Caco-2 (cell line): ENCODE measurements around the gene THEMIS2. TPM values are rescaled to one million over a fixed set of nuclear protein-coding genes. Genes with fewer than 3 reads are reported as not detected.

ENCODE experiments used
- BruUV-seq: library from RNA; stranded (reverse); fragments of 400-500 nt; replicated peaks from 2 replicates; lab custom pipeline; 2021; lab: Mats Ljungman, UMichigan
- CTCF ChIA-PET: fragments of 300-600 bp; sonication (Branson Sonifier 250); formaldehyde crosslinking; loops from one replicate; lab custom pipeline; 2022; ENCODE audit warnings: antibody characterized with exemption; lab: Charles Lee
- POLR2A ChIA-PET: fragments of 300-600 bp; sonication (Branson Sonifier 250); formaldehyde crosslinking; loops from one replicate; lab custom pipeline; 2022; ENCODE audit warnings: antibody characterized with exemption; lab: Charles Lee
- DNase-seq, 2 experiments: peaks; one replicate each; pipeline versions ENCODE4 v3.0.0 to v3.0.0-alpha.2; 2020 to 2022
- H3K27me3 ChIP-seq: replicated peaks from 2 replicates; pipeline ENCODE4 v1.6.0; 2011; ENCODE audit warnings: low read length; ENCODE audit not compliant: control insufficient read depth, insufficient read depth
- H3K36me3 ChIP-seq: 2 replicates; pipeline ENCODE4 v1.5.1; 2011; ENCODE audit warnings: low read length; ENCODE audit not compliant: control insufficient read depth, insufficient read depth
- H3K4me1 ChIP-seq: fragments of 250-450 bp; sonication (Bioruptor Pico); 2 replicates; pipeline ENCODE4 v1.5.1; 2020; ENCODE audit warnings: mild to moderate bottlenecking
- H3K4me3 ChIP-seq: 2 replicates; pipeline ENCODE4 v1.5.1; 2011; ENCODE audit warnings: low read depth, mild to moderate bottlenecking, control low read depth, low read length
- H3K9me3 ChIP-seq: fragments of 250-450 bp; sonication (Bioruptor Pico); 2 replicates; pipeline ENCODE4 v1.5.1; 2020; ENCODE audit warnings: mild to moderate bottlenecking, moderate library complexity
- H3K27ac Mint-ChIP-seq: one replicate; pipeline ENCODE4 v1.8.0; 2022; ENCODE audit warnings: mixed read lengths; ENCODE audit not compliant: unreplicated experiment
- H3K27me3 Mint-ChIP-seq: one replicate; pipeline ENCODE4 v1.8.0; 2022; ENCODE audit warnings: mixed read lengths; ENCODE audit not compliant: insufficient read depth, unreplicated experiment
- H3K36me3 Mint-ChIP-seq: one replicate; pipeline ENCODE4 v1.8.0; 2022; ENCODE audit warnings: mild to moderate bottlenecking, mixed read lengths; ENCODE audit not compliant: insufficient read depth, unreplicated experiment
- H3K4me1 Mint-ChIP-seq: one replicate; pipeline ENCODE4 v1.8.0; 2022; ENCODE audit warnings: low read depth, mixed read lengths; ENCODE audit not compliant: unreplicated experiment
- H3K4me3 Mint-ChIP-seq: one replicate; pipeline ENCODE4 v1.8.0; 2022; ENCODE audit warnings: mild to moderate bottlenecking, moderate library complexity, mixed read lengths; ENCODE audit not compliant: unreplicated experiment
- H3K9me3 Mint-ChIP-seq: one replicate; pipeline ENCODE4 v1.8.0; 2022; ENCODE audit warnings: mixed read lengths; ENCODE audit not compliant: unreplicated experiment
- CTCF ChIP-seq, 2 experiments: fragments of 200-600 bp in 1 of 2; IDR thresholded peaks; 1 replicate in 1 of 2; 2 replicates in 1 of 2; pipeline versions ENCODE4 v1.5.1 to v1.8.0; 2011 to 2022; ENCODE audit warnings: antibody characterized with exemption in 1 of 2, control low read depth in 1 of 2, inconsistent platforms in 1 of 2, low read depth in 1 of 2, low read length in 1 of 2, mild to moderate bottlenecking in 1 of 2, moderate library complexity in 1 of 2; ENCODE audit not compliant: insufficient read depth in 1 of 2, severe bottlenecking in 1 of 2, unreplicated experiment in 1 of 2
- intact Hi-C: fragments of 100-400 bp; cut with micrococcal nuclease; formaldehyde crosslinking; loops from one replicate; pipeline ENCODE4 v1.10.0; 2022; ENCODE audit not compliant: unreplicated experiment
- total RNA-seq: library from RNA; stranded (reverse); gene quantifications from 2 replicates; pipeline ENCODE4 v1.2.3, GENCODE V29; 2022

Gene THEMIS2
- total RNA-seq, 1 experiment from 2014 or later, result 0.59 TPM

DNA sequence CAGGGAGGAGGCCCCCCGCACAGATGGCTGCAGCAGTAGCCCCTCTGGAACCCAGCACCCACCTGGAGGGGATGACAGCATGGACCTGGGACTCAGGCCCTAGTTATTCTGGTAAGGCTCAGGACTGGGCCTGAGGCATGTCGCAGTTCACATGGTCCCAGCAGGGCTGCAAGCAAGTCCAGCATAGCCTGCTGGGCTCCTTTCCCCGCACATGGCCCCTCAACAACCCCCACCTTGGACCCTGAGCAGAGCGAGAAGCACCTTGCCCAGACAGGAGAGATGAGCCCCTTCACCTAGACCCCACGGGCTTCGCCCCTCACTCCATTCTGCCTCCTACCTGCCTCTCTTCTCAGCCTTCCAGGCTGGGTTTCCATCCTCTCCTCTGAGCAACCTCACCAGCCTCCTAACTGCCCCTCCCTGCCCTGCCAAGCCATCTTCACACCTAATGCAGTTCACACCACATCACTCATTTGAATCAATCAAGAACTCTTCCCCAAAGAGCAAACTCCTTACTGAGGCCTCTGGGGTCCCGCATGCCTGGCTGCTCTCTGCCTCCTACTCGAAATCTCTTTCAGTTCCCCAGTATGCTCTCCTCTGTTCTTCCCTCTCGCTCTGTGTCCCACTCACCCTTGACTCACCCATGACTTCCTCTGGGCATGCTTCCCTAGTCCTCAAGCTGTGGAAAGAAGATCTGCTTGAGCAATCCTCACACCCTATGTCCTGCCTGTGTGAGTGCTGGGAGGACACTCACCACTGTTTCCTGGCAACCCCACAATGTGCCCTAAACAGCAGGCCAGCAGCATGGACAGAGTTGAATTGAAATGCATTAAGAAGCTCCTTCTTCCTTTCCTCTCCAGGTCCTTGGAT is 9.4 kb upstream of the THEMIS2 start:
- H3K27me3 Mint-ChIP-seq, result no peaks in the 10 kb centered on the region
- no TSS peak for BruUV-seq
- H3K36me3 ChIP-seq, result no peaks in the 10 kb centered on the region
- TF ChIP-seq CTCF (IDR thresholded peaks at IDR 0.05; ENCODE audit: insufficient read depth in 1 of 2, low read depth in 1 of 2, low read length in 1 of 2, severe bottlenecking in 1 of 2, unreplicated experiment in 1 of 2), result no peak
- H3K27ac Mint-ChIP-seq, result no peak overlapping the region
- H3K27me3 ChIP-seq, result no peaks in the 10 kb centered on the region
- intact Hi-C loops, result no loop called here
- no peak overlapping the region for H3K4me3 ChIP-seq
- no peak for DNase-seq
- no peaks in the 10 kb centered on the region for H3K4me1 ChIP-seq
- H3K9me3 ChIP-seq, result no peaks in the 10 kb centered on the region
- H3K4me3 Mint-ChIP-seq, result no peak overlapping the region
- no peaks in the 10 kb centered on the region for H3K9me3 Mint-ChIP-seq
- H3K4me1 Mint-ChIP-seq, result peaks cover 6% of the 10 kb centered on the region
- ChIA-PET CTCF (no interaction called here), POLR2A (no interaction called here)
- no peaks in the 10 kb centered on the region for H3K36me3 Mint-ChIP-seq

- peaks cover 6% of the 10 kb centered on the region for H3K4me1 Mint-ChIP-seq
- H3K36me3 ChIP-seq, result no peaks in the 10 kb centered on the region
- no peak overlapping the region for H3K4me3 ChIP-seq
- H3K36me3 Mint-ChIP-seq, result no peaks in the 10 kb centered on the region
- H3K9me3 ChIP-seq, result no peaks in the 10 kb centered on the region
- DNase-seq, result no peak
- H3K4me1 ChIP-seq, result no peaks in the 10 kb centered on the region
- intact Hi-C loops, result no loop called here
- no peak overlapping the region for H3K4me3 Mint-ChIP-seq
- H3K27me3 Mint-ChIP-seq, result no peaks in the 10 kb centered on the region
- H3K9me3 Mint-ChIP-seq, result no peaks in the 10 kb centered on the region
- H3K27me3 ChIP-seq, result no peaks in the 10 kb centered on the region
- ChIA-PET POLR2A (no interaction called here), CTCF (no interaction called here)
- no peak for TF ChIP-seq CTCF (IDR thresholded peaks at IDR 0.05; ENCODE audit: insufficient read depth in 1 of 2, low read depth in 1 of 2, low read length in 1 of 2, severe bottlenecking in 1 of 2, unreplicated experiment in 1 of 2)
- H3K27ac Mint-ChIP-seq, result no peak overlapping the region
- BruUV-seq, result no TSS peak
These were observed 8.8 kb upstream of the THEMIS2 start for GRCh38 chr1:27863538-27863915.

- BruUV-seq, result no TSS peak
- no peaks in the 10 kb centered on the region for H3K4me1 ChIP-seq
- no peak overlapping the region for H3K27ac Mint-ChIP-seq
- no peak overlapping the region for H3K4me3 ChIP-seq
- H3K36me3 Mint-ChIP-seq, result no peaks in the 10 kb centered on the region
- DNase-seq, result no peak
- H3K27me3 Mint-ChIP-seq, result no peaks in the 10 kb centered on the region
- H3K9me3 ChIP-seq, result no peaks in the 10 kb centered on the region
- TF ChIP-seq CTCF (IDR thresholded peaks at IDR 0.05; ENCODE audit: insufficient read depth in 1 of 2, low read depth in 1 of 2, low read length in 1 of 2, severe bottlenecking in 1 of 2, unreplicated experiment in 1 of 2), result no peak
- ChIA-PET CTCF (no interaction called here), POLR2A (no interaction called here)
- no peak overlapping the region for H3K4me3 Mint-ChIP-seq
- intact Hi-C loops, result no loop called here
- no peaks in the 10 kb centered on the region for H3K36me3 ChIP-seq
- H3K9me3 Mint-ChIP-seq, result no peaks in the 10 kb centered on the region
- peaks cover 6% of the 10 kb centered on the region for H3K4me1 Mint-ChIP-seq
- no peaks in the 10 kb centered on the region for H3K27me3 ChIP-seq
These were observed 8.0 kb upstream of the THEMIS2 start for GRCh38 chr1:27864264-27864895.
